GM19463 (cell line): ENCODE data around the gene CAMK1D.
A peak's percentile ranks its signal among the peaks of the same experiment; 100 is the strongest.

ENCODE experiments used
- ATAC-seq: cut with Tn5 transposase; IDR thresholded peaks from one replicate; pipeline ENCODE4 v1.9.1; 2021; ENCODE audit warnings: mild to moderate bottlenecking, moderate library complexity; ENCODE audit not compliant: unreplicated experiment

The CAMK1D gene

GRCh38 chr10:12588091-12588860, 238.9 kb downstream of the CAMK1D start:
- peak; percentile 45 for ATAC-seq

DNA sequence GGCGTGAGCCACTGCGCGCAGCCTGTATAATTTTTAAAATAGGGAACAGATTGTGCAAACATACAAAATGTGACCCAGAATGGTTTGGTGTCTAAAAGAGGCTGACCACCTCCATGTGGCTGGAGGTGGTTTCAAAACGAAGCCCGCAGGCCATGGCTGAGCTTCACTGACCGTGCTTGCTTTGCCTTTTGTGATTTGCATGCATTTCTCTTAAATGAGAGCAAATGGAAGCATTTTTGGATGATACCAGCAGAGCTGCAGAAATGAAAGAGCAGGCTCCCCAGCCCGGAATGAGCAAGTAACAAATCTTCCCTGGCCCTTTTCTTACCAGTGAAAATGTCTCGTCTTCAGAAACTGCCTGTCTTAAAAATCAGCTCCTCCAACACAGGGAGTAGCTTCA, 239.9 kb downstream of the CAMK1D start:
- peak; percentile 49 for ATAC-seq

- ATAC-seq, result no peak
Observed at GRCh38 chr10:12589791-12590190, 240.4 kb downstream of the CAMK1D start.

DNA sequence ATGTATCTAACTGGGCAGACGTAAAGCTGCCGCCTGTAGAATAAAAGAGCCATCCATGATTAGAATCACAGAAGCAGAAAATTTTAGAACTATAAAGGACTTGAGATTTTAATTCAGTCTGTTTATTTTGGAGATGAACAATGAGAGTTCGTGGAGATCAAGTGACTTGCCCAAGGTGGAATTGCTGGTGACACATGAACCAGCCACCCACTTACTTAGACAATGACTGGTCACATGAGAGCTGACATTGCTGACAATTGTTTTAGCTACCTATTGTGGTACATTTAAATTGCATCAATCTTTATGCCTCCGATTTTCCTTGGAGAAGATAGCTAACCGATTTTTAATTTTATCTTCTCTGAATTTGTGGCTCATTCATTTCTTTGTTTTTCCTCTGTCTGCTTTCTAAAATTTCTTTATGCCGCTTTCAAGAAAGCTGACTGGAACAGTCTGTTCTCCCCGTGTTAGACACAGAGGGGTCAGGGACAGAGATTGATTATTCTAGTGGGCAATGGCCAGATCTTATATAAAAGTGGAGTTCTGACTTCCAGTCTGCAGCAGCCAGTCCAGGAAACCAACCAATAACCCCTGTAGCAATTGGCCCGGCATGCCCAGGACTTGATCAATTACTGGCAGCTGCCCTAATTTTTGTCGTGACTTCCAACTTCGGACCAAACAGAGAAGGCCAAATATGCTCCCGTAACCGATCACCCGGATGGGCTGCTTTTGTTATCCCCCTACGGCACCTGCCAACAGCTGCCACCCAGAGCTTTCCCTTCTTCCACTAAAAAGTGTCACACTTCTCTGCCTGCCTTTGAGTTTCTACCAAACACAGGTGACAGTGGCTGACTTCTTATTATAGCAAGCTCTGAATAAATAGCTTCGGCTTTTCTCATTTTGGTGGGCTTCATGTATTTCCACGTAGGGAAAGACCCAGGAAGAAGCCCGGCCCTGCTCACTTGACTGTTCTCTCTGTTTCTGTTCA, 241.6 kb downstream of the CAMK1D start:
- ATAC-seq, result no peak

- no peak for ATAC-seq
Observed at GRCh38 chr10:12592967-12593366, 243.6 kb downstream of the CAMK1D start.

DNA sequence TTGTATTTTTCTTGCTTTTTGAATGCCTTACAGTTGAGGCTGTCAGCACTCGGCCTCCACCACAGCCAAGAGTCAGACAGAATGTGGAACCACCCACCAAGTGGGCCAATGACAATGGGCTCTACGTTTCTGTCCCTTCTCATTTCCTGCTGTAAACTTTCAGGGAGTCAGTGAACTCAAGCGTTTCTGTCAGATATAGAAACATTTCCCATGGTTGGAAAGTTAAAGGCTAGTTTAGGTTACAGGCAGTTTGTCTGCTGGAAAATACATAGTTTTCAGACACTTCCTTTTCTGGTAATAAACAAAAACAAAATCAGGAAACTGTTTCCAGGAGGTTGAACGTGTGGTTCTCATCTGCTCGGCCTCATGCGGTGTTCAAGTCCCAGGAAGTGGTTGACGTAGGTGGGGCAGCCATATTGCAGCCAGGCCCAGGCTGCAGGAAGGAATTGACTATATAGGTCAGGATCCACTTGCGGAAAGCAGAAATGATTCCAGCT, 245.1 kb downstream of the CAMK1D start:
- ATAC-seq, result no peak

GRCh38 chr10:12595936-12596576, 246.7 kb downstream of the CAMK1D start:
- ATAC-seq, result no peak

DNA sequence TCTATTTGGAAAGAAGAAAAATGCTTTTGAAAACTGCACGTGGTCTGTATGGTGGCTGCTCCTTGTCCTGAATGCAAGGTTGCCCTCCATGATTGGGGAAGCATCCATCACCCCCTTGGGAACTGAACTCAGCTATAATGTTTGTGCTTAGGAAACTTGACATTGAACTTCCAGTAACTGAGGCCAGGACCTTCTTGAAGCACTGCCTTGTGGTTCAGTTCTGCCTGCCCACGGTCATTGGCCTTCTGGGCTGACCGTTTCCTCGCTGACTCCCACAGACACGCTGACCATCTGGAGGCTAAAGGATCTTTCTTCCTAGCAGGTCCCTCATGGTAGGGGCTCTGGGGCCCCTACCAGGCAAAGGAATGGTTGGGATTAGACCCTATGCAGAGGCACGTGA, 247.8 kb downstream of the CAMK1D start:
- no peak for ATAC-seq

GRCh38 chr10:12597788-12598765, 248.7 kb downstream of the CAMK1D start:
- ATAC-seq, result no peak

DNA sequence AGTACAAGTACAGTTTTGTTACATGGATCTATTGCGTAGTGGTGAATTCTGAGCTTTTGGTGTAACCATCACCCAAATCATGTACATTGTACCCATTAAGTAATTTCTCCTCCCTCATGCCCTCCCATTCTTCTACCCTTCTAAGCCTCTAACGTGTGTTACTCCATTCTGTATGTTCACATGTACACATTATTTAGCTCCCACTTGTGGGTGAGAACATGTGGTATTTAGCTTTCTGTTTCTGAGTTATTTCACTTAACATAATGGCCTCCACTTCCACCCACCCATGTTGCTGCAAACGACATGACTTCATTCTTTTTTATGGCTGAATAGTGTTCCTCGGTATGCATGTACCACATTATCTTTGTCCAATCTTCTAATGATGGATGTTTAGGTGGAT, 251.3 kb downstream of the CAMK1D start:
- ATAC-seq, result no peak

GRCh38 chr10:12602521-12602920, 253.2 kb downstream of the CAMK1D start:
- no peak for ATAC-seq

DNA sequence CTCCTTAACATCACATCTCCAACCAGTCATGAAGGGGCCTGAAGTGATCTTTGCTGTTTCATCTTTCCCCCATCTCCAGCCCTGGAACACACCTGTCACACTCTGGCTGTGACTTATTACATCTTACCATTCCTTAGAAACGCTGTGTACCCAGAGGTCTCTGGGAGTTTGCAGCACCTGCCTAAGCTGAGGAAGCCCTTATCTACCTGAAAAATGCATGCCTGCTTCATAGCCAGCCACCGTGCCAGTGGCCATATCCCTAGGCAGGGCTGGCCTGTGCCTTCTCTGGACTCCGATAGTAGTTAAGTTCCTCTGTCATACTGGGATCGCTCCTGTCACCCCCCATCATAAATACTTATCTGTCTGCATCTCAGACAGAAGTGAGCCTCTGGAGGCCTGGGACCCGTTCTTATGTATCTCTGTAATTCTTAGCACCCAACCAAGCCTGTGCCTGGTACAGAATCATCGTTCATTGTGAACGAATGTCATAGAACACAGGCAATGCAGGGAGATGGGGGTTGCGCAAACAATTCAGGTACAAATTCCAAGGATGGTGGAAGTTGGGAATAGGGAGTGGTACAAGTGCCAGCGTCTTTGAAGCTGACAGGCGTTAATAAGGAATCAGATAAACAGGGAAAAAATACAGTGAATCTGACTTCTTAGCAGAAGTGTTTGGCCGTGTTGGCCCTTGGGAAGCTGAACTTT, 254.6 kb downstream of the CAMK1D start:
- no peak for ATAC-seq

GRCh38 chr10:12605580-12606405, 256.4 kb downstream of the CAMK1D start:
- peak; percentile 82 for ATAC-seq

DNA sequence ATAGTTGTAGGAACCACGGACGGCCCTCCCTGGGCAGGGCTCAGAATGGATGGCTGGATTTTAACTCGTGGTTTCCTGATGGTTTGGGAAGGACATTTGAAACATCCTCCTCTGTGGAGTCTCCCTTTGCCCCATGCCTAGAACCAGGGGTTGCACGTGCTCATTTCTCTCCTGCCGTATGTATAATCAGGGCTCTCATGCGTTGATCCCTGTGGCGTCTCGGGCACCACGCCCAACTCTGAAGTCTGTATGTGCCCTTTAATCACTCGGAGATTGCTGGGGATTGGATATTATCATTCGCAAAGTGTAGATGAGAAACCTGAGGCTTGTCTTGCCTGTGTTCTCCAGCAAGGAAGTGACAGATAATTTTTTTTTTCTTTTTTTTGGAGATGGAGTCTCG, 257.1 kb downstream of the CAMK1D start:
- ATAC-seq, result no peak

DNA sequence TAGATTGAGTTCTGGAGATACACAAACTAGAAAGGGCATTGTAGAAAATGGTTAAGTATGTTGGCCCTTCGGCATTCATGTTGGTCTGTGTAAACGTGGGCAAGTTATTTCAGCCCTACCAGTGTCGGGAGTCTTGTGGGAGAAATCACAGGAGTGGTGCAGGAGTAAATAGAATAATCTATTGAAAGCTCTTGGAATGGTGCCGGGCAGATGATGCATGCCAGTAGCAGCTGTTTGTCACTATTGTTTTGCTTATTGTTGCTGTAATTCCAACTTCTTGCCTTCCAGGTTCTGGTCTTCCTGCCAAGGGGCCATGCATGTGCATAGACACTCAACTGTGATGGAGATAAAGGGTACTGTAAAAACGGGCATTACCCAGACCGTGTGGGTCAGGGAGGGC, 259.4 kb downstream of the CAMK1D start:
- no peak for ATAC-seq

DNA sequence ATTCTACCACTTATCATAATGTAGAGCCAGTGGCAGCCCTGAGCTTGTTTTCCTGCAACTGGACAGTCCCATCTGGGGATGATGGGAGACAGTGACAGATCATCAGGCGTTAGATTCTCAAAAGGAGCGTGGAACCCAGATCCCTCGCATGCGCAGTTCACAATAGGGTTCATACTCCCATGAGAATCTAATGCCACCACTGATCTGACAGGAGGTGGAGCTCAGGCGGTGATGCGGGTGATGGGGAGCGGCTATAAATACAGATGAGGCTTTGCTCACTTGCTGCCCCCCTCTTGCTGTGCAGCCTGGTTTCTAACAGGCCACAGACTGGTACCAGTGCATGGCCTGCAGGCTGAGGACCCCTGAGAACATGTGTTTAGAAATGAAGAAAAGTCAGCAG, 260.1 kb downstream of the CAMK1D start:
- no peak for ATAC-seq

DNA sequence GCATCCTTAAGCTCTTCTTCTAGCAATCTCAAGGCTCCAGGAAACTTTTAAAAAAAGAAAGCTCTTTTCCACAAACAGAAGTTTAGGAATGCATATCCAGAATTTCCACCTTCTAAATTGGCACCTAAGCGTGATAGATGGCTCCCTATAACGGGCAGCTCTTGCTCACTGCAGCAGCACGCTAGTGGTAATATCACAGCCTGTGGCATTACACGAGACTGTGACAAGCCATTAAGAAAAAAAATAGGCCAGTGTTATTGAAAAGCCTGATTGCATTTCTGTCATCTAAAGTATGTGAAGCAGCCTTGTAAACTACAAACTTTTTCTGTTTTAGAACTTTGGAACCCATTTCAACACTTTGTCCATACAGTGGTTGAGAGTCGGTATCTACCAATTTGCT, 263.8 kb downstream of the CAMK1D start:
- no peak for ATAC-seq

DNA sequence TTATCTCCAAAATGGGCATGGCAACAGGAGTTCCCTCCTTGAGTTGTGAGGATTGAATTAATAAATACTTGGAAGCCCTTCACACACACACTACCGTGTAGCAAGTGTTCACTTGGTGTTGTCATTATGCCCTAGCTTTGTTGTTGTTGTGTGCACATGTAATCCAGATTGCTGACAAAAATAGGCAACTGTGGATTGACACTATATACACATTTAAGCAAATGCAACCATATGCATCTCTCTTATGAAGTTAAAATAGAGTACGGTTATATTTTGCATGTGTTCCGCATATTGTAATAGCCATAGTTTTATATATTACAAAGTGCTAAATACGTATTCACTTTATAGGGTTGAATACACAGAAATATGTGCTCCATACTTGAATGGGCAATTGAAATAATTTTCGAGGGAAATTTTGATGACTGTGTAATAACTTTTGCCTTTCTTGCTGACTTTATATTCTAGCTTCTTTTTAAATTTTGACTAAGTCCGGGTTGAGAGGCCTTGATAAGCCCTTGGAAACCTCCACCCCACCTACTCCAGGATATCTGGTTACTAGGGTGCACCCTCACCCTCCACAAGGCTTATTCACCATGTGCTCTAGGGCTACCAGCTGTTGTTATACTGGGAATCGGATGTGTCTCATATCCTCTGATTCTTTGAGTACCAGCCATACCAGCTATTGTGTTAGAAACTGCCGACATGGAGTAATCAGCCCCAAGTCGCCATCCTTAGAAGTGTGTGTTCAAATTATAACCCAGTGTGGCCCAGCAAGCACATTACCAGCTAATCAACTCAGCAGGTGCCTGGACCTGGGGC, 265.0 kb downstream of the CAMK1D start:
- ATAC-seq, result no peak
